IMR-90 (cell line): ENCODE measurements around the gene ZNF485. TPM values are rescaled to one million over a fixed set of nuclear protein-coding genes. Genes with fewer than 3 reads are reported as not detected.

Experiments used
- ATAC-seq: fragments of 200-7000 bp; cut with Tn5 transposase; 2 replicates; pipeline ENCODE4 v1.9.1; 2020; ENCODE audit warnings: low read depth, mild to moderate bottlenecking, moderate library complexity
- BruUV-seq: library from RNA; stranded (reverse); fragments of 400-500 nt; replicated peaks from 2 replicates; lab custom pipeline; 2021; lab: Mats Ljungman, UMichigan
- CTCF ChIA-PET: fragments of 300-600 bp; formaldehyde crosslinking; extraction: SDS; loops from one replicate; lab custom pipeline; 2021; ENCODE audit warnings: antibody characterized with exemption; lab: Yijun Ruan, JAX
- POLR2A ChIA-PET: fragments of 300-600 bp; sonication (Branson Sonifier 250); formaldehyde crosslinking; loops from one replicate; lab custom pipeline; 2022; ENCODE audit warnings: antibody characterized with exemption; ENCODE audit not compliant: unreplicated experiment; lab: Charles Lee
- DNase-seq: peaks from one replicate; pipeline ENCODE4 v3.0.0; 2013
- H2AFZ ChIP-seq: replicated peaks from 2 replicates; pipeline ENCODE3; 2013; ENCODE audit warnings: low read length, mild to moderate bottlenecking; ENCODE audit not compliant: poor library complexity
- H2AK5ac ChIP-seq: 2 replicates; pipeline ENCODE4 v1.6.1; 2013; ENCODE audit warnings: low read depth, low read length, inconsistent platforms
- H2AK9ac ChIP-seq: replicated peaks from 2 replicates; pipeline ENCODE3; 2013; ENCODE audit warnings: mild to moderate bottlenecking, low read depth, low read length, moderate library complexity; ENCODE audit not compliant: poor library complexity
- H2BK120ac ChIP-seq: 2 replicates; pipeline ENCODE4 v1.6.1; 2013; ENCODE audit warnings: low read depth, low read length, inconsistent platforms
- H2BK15ac ChIP-seq: 3 replicates; pipeline ENCODE4 v1.6.1; 2013; ENCODE audit warnings: low read depth, low read length, inconsistent platforms
- H2BK20ac ChIP-seq: 2 replicates; pipeline ENCODE4 v1.6.1; 2013; ENCODE audit warnings: low read depth, mild to moderate bottlenecking, inconsistent platforms, low read length, moderate library complexity
- H2BK5ac ChIP-seq: 2 replicates; pipeline ENCODE4 v1.6.1; 2013; ENCODE audit warnings: mild to moderate bottlenecking, low read depth, low read length, inconsistent platforms; ENCODE audit not compliant: poor library complexity, severe bottlenecking
- H3K14ac ChIP-seq: replicated peaks from 2 replicates; pipeline ENCODE4 v1.6.1; 2013; ENCODE audit warnings: low read depth, low read length, inconsistent platforms
- H3K18ac ChIP-seq: 2 replicates; pipeline ENCODE4 v1.6.1; 2013; ENCODE audit warnings: low read depth, low read length, control low read depth
- H3K23ac ChIP-seq: 2 replicates; pipeline ENCODE4 v1.6.1; 2013; ENCODE audit warnings: low read depth, low read length, inconsistent platforms
- H3K27ac ChIP-seq: 2 replicates; pipeline ENCODE4 v1.5.1; 2013; ENCODE audit warnings: mild to moderate bottlenecking, control low read depth, low read length; ENCODE audit not compliant: insufficient read depth
- H3K27me3 ChIP-seq: 2 replicates; pipeline ENCODE4 v1.6.1; 2013; ENCODE audit warnings: low read length; ENCODE audit not compliant: control insufficient read depth, insufficient read depth
- H3K36me3 ChIP-seq: 2 replicates; pipeline ENCODE4 v1.6.1; 2013; ENCODE audit warnings: low read length, mixed read lengths; ENCODE audit not compliant: control insufficient read depth, insufficient read depth
- H3K4ac ChIP-seq: 2 replicates; pipeline ENCODE4 v1.6.1; 2013; ENCODE audit warnings: low read depth, low read length, inconsistent platforms
- H3K4me1 ChIP-seq: 2 replicates; pipeline ENCODE4 v1.6.1; 2013; ENCODE audit warnings: low read length, mixed read lengths; ENCODE audit not compliant: control insufficient read depth, insufficient read depth
- H3K4me2 ChIP-seq: 2 replicates; pipeline ENCODE4 v1.6.1; 2013; ENCODE audit warnings: low read depth, mild to moderate bottlenecking, control low read depth, low read length, moderate library complexity
- H3K4me3 ChIP-seq: 2 replicates; pipeline ENCODE4 v1.5.1; 2013; ENCODE audit warnings: low read depth, mild to moderate bottlenecking, control low read depth, low read length, moderate library complexity; ENCODE audit not compliant: insufficient read depth
- H3K56ac ChIP-seq: 2 replicates; pipeline ENCODE4 v1.6.1; 2013; ENCODE audit warnings: low read length, inconsistent platforms; ENCODE audit not compliant: insufficient read depth; ENCODE audit errors: extremely low read depth
- H3K79me1 ChIP-seq, 2 experiments: 2 replicates each; pipeline ENCODE4 v1.6.1; 2013; ENCODE audit warnings: low read length in 2 of 2, inconsistent platforms in 1 of 2, low read depth in 1 of 2
- H3K9ac ChIP-seq: 2 replicates; pipeline ENCODE4 v1.6.1; 2013; ENCODE audit warnings: low read depth, low read length, control low read depth
- H3K9me1 ChIP-seq: 2 replicates; pipeline ENCODE4 v1.6.1; 2013; ENCODE audit warnings: low read length, inconsistent platforms; ENCODE audit not compliant: insufficient read depth
- H3K9me3 ChIP-seq: 2 replicates; pipeline ENCODE4 v1.6.1; 2013; ENCODE audit warnings: low read length; ENCODE audit not compliant: control insufficient read depth, insufficient read depth
- H4K20me1 ChIP-seq: 2 replicates; pipeline ENCODE4 v1.6.1; 2013; ENCODE audit warnings: low read length, inconsistent platforms; ENCODE audit not compliant: insufficient read depth
- H4K5ac ChIP-seq: 2 replicates; pipeline ENCODE4 v1.6.1; 2013; ENCODE audit warnings: mild to moderate bottlenecking, low read depth, low read length, control low read depth
- H4K8ac ChIP-seq, 2 experiments: 2 replicates each; pipeline ENCODE4 v1.6.1; 2013; ENCODE audit warnings: low read depth in 2 of 2, low read length in 2 of 2, control low read depth in 1 of 2, inconsistent platforms in 1 of 2
- H4K91ac ChIP-seq: 2 replicates; pipeline ENCODE4 v1.6.1; 2013; ENCODE audit warnings: low read depth, low read length, inconsistent platforms; ENCODE audit not compliant: insufficient read depth
- BHLHE40 ChIP-seq: fragments of 150-350 bp; IDR thresholded peaks from 2 replicates; pipeline ENCODE4 v1.6.1; 2016; ENCODE audit warnings: mild to moderate bottlenecking, low read depth, low read length
- CEBPB ChIP-seq: IDR thresholded peaks from 2 replicates; pipeline ENCODE4 v1.6.1; 2012; ENCODE audit warnings: low read depth, low read length, improper control_type of control experiment
- ELK1 ChIP-seq: fragments of 150-350 bp; IDR thresholded peaks from 2 replicates; pipeline ENCODE4 v1.6.1; 2016; ENCODE audit warnings: low read depth, mild to moderate bottlenecking, low read length, moderate library complexity, borderline replicate concordance
- FOS ChIP-seq: fragments of 150-350 bp; IDR thresholded peaks from 2 replicates; pipeline ENCODE4 v1.6.1; 2016; ENCODE audit warnings: low read depth, low read length
- MAFK ChIP-seq: IDR thresholded peaks from 2 replicates; pipeline ENCODE4 v1.6.1; 2012; ENCODE audit warnings: low read depth, low read length, improper control_type of control experiment
- MAZ ChIP-seq: IDR thresholded peaks from 2 replicates; pipeline ENCODE4 v1.6.1; 2012; ENCODE audit warnings: low read depth, mild to moderate bottlenecking, low read length, improper control_type of control experiment, moderate library complexity, borderline replicate concordance
- MXI1 ChIP-seq: IDR thresholded peaks from 2 replicates; pipeline ENCODE4 v1.6.1; 2012; ENCODE audit warnings: low read depth, mild to moderate bottlenecking, low read length, moderate library complexity, borderline replicate concordance
- POLR2A ChIP-seq: IDR thresholded peaks from 2 replicates; pipeline ENCODE4 v1.6.1; 2012; ENCODE audit warnings: mild to moderate bottlenecking, low read depth, low read length
- RCOR1 ChIP-seq: IDR thresholded peaks from 2 replicates; pipeline ENCODE4 v1.6.1; 2012; ENCODE audit warnings: mild to moderate bottlenecking, low read length, improper control_type of control experiment; ENCODE audit not compliant: insufficient replicate concordance
- RFX5 ChIP-seq: IDR thresholded peaks from 2 replicates; pipeline ENCODE4 v1.8.0; 2012; ENCODE audit warnings: low read depth, mild to moderate bottlenecking, low read length, moderate library complexity
- SMC3 ChIP-seq: fragments of 150-350 bp; IDR thresholded peaks from 2 replicates; pipeline ENCODE4 v1.6.1; 2016; ENCODE audit warnings: low read depth, mild to moderate bottlenecking, antibody characterized with exemption, low read length, moderate library complexity
- USF2 ChIP-seq: fragments of 150-350 bp; IDR thresholded peaks from 2 replicates; pipeline ENCODE4 v1.6.1; 2017; ENCODE audit warnings: mild to moderate bottlenecking, antibody characterized with exemption, low read length, low read depth
- WGBS, 2 experiments: methylation state at CpG; one replicate each; pipeline versions ENCODE4 v1.1.5 to v1.1.7; 2013; ENCODE audit warnings: missing lambda C conversion rate in 2 of 2; ENCODE audit not compliant: insufficient read length in 1 of 2; ENCODE audit errors: extremely low coverage in 2 of 2; 5-methylcytosine and 5-hydroxymethylcytosine counted together
- dilution Hi-C: fragments of 300-500 bp; cut with HindIII; formaldehyde crosslinking; loops from one replicate; pipeline ENCODE4 v1.14.3; 2018; ENCODE audit warnings: low sequenced_read_pairs; ENCODE audit not compliant: unreplicated experiment
- in situ Hi-C: fragments of 300-500 bp; cut with MboI; formaldehyde crosslinking; loops from 3 replicates; pipeline ENCODE4 v1.14.3; 2019; ENCODE audit warnings: low sequenced_read_pairs, inconsistent platforms, mixed read lengths
- intact Hi-C: fragments of 100-400 bp; cut with micrococcal nuclease; formaldehyde crosslinking; loops from 2 replicates; pipeline ENCODE4 v1.10.0; 2022
- polyA plus RNA-seq, 3 experiments: library from polyadenylated mRNA; depleted of rRNA; stranded (reverse); fragments of >200 nt; gene quantifications; 2 replicates each; pipeline ENCODE4 v1.2.3, GENCODE V29; 2012; ENCODE audit warnings: low replicate concordance in 1 of 3
- total RNA-seq: library from RNA; depleted of rRNA; stranded (reverse); fragments of >200 nt; gene quantifications from 2 replicates; pipeline ENCODE4 v1.2.3, GENCODE V29; 2012

The ZNF485 gene
- total and polyA plus RNA-seq, 2 of the 4 experiments (the other 2 are of a cell fraction) = 1.0 to 2.2 TPM

- TF ChIP-seq RFX5 = no peak
Observed at GRCh38 chr10:43594944-43595589, 11.2 kb upstream of the ZNF485 start (continued).

GRCh38 chr10:43595739-43596298 is 10.4 kb upstream of the ZNF485 start:
- Histone ChIP-seq H4K20me1 (no peaks in the 10 kb centered on the region), H3K23ac (no peak overlapping the region), H3K36me3 (no peaks in the 10 kb centered on the region), H3K27ac (no peak overlapping the region), H2BK5ac (no peak overlapping the region), H2AFZ (peak overlapping the region; percentile 93), H4K5ac (0 out of 2 replicates have a peak overlapping the region, but pooled peaks have one; percentile 1), H3K9me3 (peaks cover 12% of the 10 kb centered on the region), H3K4me3 (no peak overlapping the region), H3K4ac (no peak overlapping the region), H3K18ac (no peak overlapping the region), H3K4me2 (peak overlapping the region; percentile 97; the same call in 1 of the 2 replicates), H3K9ac (no peak overlapping the region), H2AK9ac (no peak overlapping the region), H3K56ac (no peak overlapping the region), H3K79me1 (no peaks in the 10 kb centered on the region), H3K4me1 (peaks cover 3% of the 10 kb centered on the region; the same call in 1 of the 2 replicates), H3K9me1 (no peaks in the 10 kb centered on the region), H2BK15ac (no peak overlapping the region), H3K14ac (no peak overlapping the region), H2BK20ac (no peak overlapping the region), H4K91ac (no peak overlapping the region), H3K27me3 (peaks cover 3% of the 10 kb centered on the region), H2BK120ac (no peak overlapping the region), H4K8ac (peak overlapping the region; percentile 88 to 93; a peak in 3 of 4 replicates), H2AK5ac (no peak overlapping the region)
- POLR2A ChIA-PET = no interaction called here
- 50% methylated on average over 1 of the region's 7 CpGs; no CpG with 5 or more reads in 1 of the 2 experiments for WGBS, 2 experiments
- ATAC-seq = peak; percentile 46
- in situ Hi-C loops (no loop called here), intact Hi-C loops (no loop called here), dilution Hi-C loops (no loop called here)
- no TSS peak for BruUV-seq
- no peak for DNase-seq
- CTCF ChIA-PET = no interaction called here
- TF ChIP-seq USF2 (no peak), MAZ (no peak), MAFK (no peak), MXI1 (no peak), RFX5 (no peak), RCOR1 (no peak), CEBPB (no peak), ELK1 (no peak), POLR2A (no peak), SMC3 (no peak), FOS (no peak), BHLHE40 (no peak)
